ENCODE measurements around the gene DFFB.

DNA sequence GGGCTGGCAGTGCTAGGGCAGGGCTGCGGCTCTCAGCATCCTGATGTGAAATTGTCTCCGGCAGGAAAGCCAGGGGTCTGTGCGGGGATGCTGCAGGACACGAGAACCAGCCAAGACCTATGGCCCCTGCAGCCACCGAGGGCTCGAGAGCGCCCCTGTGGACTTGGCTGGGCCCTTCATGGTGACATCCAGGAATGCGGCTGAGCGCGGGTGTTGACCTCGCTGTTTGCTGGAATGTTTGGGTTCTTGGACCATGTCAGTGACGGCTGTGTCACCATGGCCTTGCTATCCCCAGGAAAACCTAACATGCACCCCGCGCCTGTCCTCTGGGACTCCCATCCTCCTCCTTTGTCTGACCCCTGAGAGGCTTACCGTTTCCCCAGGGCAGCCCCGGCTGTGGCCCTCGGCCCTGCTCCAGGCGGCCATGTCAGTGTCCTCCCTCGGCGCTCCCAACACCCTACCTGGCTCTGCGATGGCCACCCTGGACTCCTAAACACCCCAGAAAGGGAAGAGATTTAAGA, 57.1 kb downstream of the DFFB start:
- TF ChIP-seq, protein P1, sequence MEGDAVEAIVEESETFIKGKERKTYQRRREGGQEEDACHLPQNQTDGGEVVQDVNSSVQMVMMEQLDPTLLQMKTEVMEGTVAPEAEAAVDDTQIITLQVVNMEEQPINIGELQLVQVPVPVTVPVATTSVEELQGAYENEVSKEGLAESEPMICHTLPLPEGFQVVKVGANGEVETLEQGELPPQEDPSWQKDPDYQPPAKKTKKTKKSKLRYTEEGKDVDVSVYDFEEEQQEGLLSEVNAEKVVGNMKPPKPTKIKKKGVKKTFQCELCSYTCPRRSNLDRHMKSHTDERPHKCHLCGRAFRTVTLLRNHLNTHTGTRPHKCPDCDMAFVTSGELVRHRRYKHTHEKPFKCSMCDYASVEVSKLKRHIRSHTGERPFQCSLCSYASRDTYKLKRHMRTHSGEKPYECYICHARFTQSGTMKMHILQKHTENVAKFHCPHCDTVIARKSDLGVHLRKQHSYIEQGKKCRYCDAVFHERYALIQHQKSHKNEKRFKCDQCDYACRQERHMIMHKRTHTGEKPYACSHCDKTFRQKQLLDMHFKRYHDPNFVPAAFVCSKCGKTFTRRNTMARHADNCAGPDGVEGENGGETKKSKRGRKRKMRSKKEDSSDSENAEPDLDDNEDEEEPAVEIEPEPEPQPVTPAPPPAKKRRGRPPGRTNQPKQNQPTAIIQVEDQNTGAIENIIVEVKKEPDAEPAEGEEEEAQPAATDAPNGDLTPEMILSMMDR (conservative IDR thresholded peaks at IDR 0.05; ENCODE audit: low read depth, low read length), result no peak
- TF ChIP-seq RFX5 (IDR thresholded peaks at IDR 0.05; ENCODE audit: low read depth, low read length) (no peak), CEBPB (IDR thresholded peaks at IDR 0.05; ENCODE audit: low read depth, low read length) (no peak), FOS (IDR thresholded peaks at IDR 0.05; ENCODE audit: low read depth, low read length) (no peak)
